CD4-positive, alpha-beta T cell treated with Interleukin-17A for 4 hours (primary cell): ENCODE measurements around the gene SMAD4.

Experiments
- DNase-seq: peaks from one replicate; pipeline ENCODE4 v3.0.0-alpha.2; 2020; ENCODE audit warnings: mixed read lengths

Gene SMAD4

GRCh38 chr18:51021226-51021965 is 8.6 kb upstream of the SMAD4 start:
- DNase-seq: no peak

- DNase-seq: no peak
These were observed 4.5 kb upstream of the SMAD4 start for GRCh38 chr18:51025512-51025911.

- no peak for DNase-seq
These were observed 1.7 kb upstream of the SMAD4 start for GRCh38 chr18:51028201-51028805.

- DNase-seq: no peak
These were observed 677 bp upstream of the SMAD4 start for GRCh38 chr18:51029378-51029693.

GRCh38 chr18:51030537-51031258 is 685 bp downstream of the SMAD4 start:
- DNase-seq: peak; percentile 80

- DNase-seq: no peak
These were observed 2.2 kb downstream of the SMAD4 start for GRCh38 chr18:51032193-51032592.

- no peak for DNase-seq
These were observed 7.2 kb downstream of the SMAD4 start for GRCh38 chr18:51037230-51037629.

- no peak for DNase-seq
These were observed 8.1 kb downstream of the SMAD4 start for GRCh38 chr18:51038110-51038509.

GRCh38 chr18:51039138-51040112 is 9.4 kb downstream of the SMAD4 start:
- peak; percentile 41 for DNase-seq

- DNase-seq: no peak
These were observed 11.8 kb downstream of the SMAD4 start for GRCh38 chr18:51041677-51042352.

- DNase-seq: no peak
These were observed 15.0 kb downstream of the SMAD4 start for GRCh38 chr18:51044928-51045585.

- DNase-seq: no peak
These were observed 18.2 kb downstream of the SMAD4 start for GRCh38 chr18:51048190-51048589.

- DNase-seq: no peak
These were observed 19.1 kb downstream of the SMAD4 start for GRCh38 chr18:51049137-51049536.

GRCh38 chr18:51051105-51051712 is 21.2 kb downstream of the SMAD4 start:
- DNase-seq: peak; percentile 23

GRCh38 chr18:51053814-51054213 is 23.8 kb downstream of the SMAD4 start:
- no peak for DNase-seq

- no peak for DNase-seq
These were observed 24.8 kb downstream of the SMAD4 start for GRCh38 chr18:51054764-51055163.

- DNase-seq: no peak
These were observed 30.0 kb downstream of the SMAD4 start for GRCh38 chr18:51059969-51060368.

GRCh38 chr18:51064256-51064655 is 34.2 kb downstream of the SMAD4 start:
- DNase-seq: no peak

- DNase-seq: no peak
These were observed 36.3 kb downstream of the SMAD4 start for GRCh38 chr18:51066273-51066672.

- DNase-seq: no peak
These were observed 38.1 kb downstream of the SMAD4 start for GRCh38 chr18:51068105-51068504.

GRCh38 chr18:51069885-51070284 is 39.9 kb downstream of the SMAD4 start:
- DNase-seq: no peak
